Duodenal mucosa (tissue), 2 donors: Measurements from ENCODE around the gene STAT6.

ENCODE experiments used
- H3K27ac ChIP-seq: one replicate; pipeline ENCODE4 v1.7.0; 2013; ENCODE audit warnings: low read depth, low read length
- H3K27me3 ChIP-seq, 2 donors: one replicate each; pipeline ENCODE4 v1.7.0; 2013; ENCODE audit warnings: low read length in 2 of 2, control low read depth in 1 of 2; ENCODE audit not compliant: insufficient read depth in 2 of 2, control insufficient read depth in 1 of 2
- H3K36me3 ChIP-seq, 2 donors: one replicate each; pipeline ENCODE4 v1.7.0; 2013; ENCODE audit warnings: low read length in 2 of 2, control low read depth in 1 of 2; ENCODE audit not compliant: insufficient read depth in 2 of 2, control insufficient read depth in 1 of 2
- H3K4me1 ChIP-seq, 2 donors: one replicate each; pipeline ENCODE4 v1.7.0; 2013; ENCODE audit warnings: low read length in 2 of 2, control low read depth in 1 of 2; ENCODE audit not compliant: insufficient read depth in 2 of 2, control insufficient read depth in 1 of 2
- H3K4me3 ChIP-seq, 2 donors: one replicate each; pipeline ENCODE4 v1.7.0; 2013; ENCODE audit warnings: low read length in 2 of 2, low read depth in 1 of 2
- H3K9ac ChIP-seq, 2 donors: one replicate each; pipeline ENCODE4 v1.7.0; 2013; ENCODE audit warnings: low read length in 2 of 2, low read depth in 1 of 2
- H3K9me3 ChIP-seq, 2 donors: one replicate each; pipeline ENCODE4 v1.7.0; 2013; ENCODE audit warnings: low read length in 2 of 2, control low read depth in 1 of 2; ENCODE audit not compliant: control insufficient read depth in 1 of 2

The STAT6 gene

DNA sequence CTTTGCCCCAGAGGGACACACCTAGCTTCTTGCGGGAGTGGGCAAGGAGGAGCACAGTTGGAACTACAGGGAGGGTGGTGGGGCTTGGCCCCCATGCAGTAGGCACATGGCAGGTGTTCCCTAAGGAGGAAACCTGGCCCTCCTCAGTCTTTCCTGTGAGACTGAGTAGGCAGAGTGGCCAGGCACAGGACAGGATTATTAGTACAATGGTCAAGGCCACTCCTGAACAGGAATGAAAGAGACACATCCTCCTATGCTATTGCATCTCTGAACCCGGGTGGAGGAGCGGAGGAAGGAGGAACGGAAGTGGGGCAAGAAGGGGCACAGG is 62.1 kb downstream of the STAT6 start:
- H3K36me3 ChIP-seq = peaks cover 16 to 33% of the 10 kb centered on the region in 2 donors
- H3K9me3 ChIP-seq = no peaks in the 10 kb centered on the region
- peak overlapping the region; percentile 88 to 93 for H3K4me3 ChIP-seq
- H3K27me3 ChIP-seq = no peaks in the 10 kb centered on the region
- H3K4me1 ChIP-seq = peaks cover 24 to 35% of the 10 kb centered on the region in 2 donors
- peak overlapping the region; percentile 73 to 74 for H3K9ac ChIP-seq
- H3K27ac ChIP-seq = peak overlapping the region; percentile 22

DNA sequence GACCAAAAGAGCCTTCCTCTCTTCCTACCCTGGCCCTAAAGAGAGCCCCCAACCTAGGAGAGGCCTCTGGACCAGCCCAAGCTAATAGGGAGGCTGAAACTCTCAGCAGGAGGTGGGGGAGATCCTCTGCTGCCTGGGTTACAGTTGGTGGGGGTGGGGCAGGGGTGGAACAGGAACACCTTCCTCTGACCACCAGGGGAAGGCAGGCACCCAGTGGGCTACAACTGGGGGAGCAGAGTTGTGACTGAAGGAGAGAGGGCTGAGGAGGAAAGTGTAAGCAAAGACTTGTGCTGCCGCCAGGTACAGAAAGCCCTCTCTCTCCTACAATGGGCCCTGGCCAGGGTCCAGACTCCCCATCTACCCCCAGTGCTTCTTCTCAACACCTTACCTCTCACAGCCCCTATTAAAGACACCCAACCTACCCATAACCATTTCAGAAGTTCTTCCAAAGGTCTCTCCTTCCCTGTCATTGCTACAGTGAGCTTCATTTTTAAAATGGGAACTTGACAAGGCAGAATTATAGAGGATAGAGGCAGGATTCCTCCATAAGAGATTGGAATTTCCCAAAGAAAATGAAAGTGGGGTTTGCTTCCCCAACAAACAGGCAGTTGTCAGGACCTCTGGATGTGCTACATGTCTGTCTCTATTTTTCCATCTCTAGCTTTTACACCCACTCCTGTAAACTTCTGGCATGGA is 62.6 kb downstream of the STAT6 start:
- H3K27ac ChIP-seq = no peak overlapping the region
- H3K4me1 ChIP-seq = peaks cover 24 to 35% of the 10 kb centered on the region in 2 donors
- H3K9ac ChIP-seq = peak overlapping the region; percentile 73 to 74
- peaks cover 16 to 37% of the 10 kb centered on the region in 2 donors for H3K36me3 ChIP-seq
- H3K4me3 ChIP-seq = peak overlapping the region; percentile 88 to 93
- no peaks in the 10 kb centered on the region for H3K27me3 ChIP-seq
- no peaks in the 10 kb centered on the region for H3K9me3 ChIP-seq

DNA sequence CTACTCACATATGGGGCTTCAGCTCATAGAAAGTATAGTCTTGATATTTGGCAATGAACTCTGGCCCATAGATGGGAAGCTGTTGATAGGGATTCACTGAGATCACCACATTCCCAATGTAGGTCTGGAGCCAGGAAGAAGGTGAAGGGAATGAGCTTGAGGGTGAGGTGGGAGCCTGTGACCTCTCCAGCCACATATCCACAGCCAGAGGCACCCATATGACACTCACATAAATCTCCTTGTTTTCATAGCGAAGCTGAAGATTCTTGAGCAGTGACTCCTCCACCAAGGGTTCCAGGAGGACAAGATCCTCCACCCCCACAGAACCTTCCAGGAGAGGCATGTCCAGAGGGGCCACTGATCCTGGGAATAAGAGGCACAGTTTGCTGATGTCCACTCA is 63.2 kb downstream of the STAT6 start:
- Histone ChIP-seq H3K27me3 (no peaks in the 10 kb centered on the region), H3K9ac (peak overlapping the region; percentile 3 to 74), H3K9me3 (no peaks in the 10 kb centered on the region), H3K36me3 (peaks cover 19 to 41% of the 10 kb centered on the region in 2 donors), H3K27ac (no peak overlapping the region), H3K4me1 (peaks cover 24 to 35% of the 10 kb centered on the region in 2 donors), H3K4me3 (peak overlapping the region; percentile 88 to 93)

DNA sequence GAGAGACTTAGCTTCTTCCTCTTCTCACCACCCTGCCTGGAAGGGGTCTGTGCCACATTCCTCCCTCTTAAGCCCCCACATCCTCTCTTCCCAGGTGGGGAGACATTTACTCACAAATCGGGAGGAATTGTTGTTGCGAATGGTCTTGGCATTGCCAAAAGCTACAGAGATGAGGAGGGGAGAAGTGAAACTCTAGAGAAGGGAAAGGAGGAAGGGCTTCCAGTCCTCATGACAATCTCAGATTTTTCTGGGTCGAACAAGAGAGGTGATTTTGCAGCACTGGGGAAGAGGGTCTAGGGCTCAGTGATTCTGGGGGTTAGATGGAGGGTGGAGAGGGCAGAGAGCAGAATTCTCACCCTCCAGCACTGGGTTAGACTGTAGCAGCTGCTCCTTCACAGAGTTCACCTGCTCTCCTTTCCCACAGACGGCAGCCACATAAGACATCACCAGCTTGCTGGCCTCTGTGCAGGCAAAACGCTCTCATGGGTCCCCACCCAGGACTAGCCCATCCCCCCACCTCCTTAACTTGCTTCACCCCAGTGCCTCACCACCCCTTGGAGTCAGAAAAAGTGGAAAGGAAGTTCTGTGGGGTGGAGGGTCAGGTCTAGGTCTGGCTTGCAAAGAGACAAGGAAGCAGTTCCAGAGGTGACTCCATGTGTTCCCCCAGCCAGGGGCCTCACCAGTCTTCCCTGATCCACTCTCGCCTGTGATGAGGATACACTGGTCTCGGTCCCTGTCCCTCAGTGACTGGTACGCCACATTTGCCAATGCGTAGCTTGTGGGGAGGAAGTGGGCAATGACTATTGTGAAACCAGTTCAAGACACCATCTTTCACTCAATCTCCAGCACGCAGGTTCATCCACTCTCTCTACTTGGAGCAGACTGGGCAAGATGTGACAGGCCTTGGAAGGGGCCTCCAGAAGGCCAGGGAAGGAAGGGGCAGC is 63.9 kb downstream of the STAT6 start:
- H3K4me3 ChIP-seq = peak overlapping the region; percentile 88 to 93
- no peaks in the 10 kb centered on the region for H3K27me3 ChIP-seq
- no peaks in the 10 kb centered on the region for H3K9me3 ChIP-seq
- no peak overlapping the region for H3K27ac ChIP-seq
- H3K36me3 ChIP-seq = peaks cover 23 to 49% of the 10 kb centered on the region in 2 donors
- peaks cover 24 to 35% of the 10 kb centered on the region in 2 donors for H3K4me1 ChIP-seq
- H3K9ac ChIP-seq = peak overlapping the region; percentile 3 to 74

DNA sequence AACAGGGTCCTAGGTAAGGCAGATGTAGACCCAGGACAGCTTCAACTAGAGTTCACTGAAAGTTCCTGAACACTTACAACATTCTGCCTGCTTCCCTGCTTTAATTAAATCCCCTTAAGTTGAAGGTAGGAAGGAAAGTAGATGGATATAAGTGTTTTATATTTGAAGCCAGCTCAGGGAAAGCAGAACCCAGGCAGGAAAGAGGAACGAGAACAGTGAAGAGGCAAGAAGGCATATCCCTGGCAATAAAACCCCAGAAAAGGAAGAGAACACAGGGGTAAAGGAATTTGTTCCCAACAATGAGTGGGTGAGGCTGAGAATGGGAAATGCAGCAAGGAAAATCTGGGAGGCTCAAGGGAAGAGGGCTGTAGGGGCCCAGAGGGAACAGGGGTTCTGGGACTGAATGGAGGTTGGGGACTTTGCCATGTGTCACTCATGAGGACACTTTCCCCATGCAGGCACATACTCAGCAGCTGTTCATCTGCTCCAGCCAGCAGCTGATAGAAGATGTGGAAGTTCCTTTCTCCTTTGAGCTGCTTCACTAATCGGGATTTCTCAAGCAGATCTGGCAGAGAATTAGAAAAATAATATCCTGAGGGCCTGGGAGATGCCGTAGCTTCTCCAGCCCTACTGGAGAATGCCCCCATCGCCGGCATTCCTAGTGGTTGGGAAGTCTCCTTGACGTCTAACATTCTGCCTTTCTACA is 64.9 kb downstream of the STAT6 start:
- Histone ChIP-seq H3K36me3 (peaks cover 30 to 58% of the 10 kb centered on the region in 2 donors), H3K9ac (no peak overlapping the region), H3K27ac (no peak overlapping the region), H3K4me1 (peaks cover 21 to 29% of the 10 kb centered on the region in 2 donors), H3K9me3 (no peaks in the 10 kb centered on the region), H3K27me3 (no peaks in the 10 kb centered on the region), H3K4me3 (peak overlapping the region in 1 of 2 donors; percentile 93)
